SK-N-SH (cell line): ENCODE measurements around the gene RAD51B. TPM values are rescaled to one million over a fixed set of nuclear protein-coding genes. Genes with fewer than 3 reads are reported as not detected.

Experiments
- CTCF ChIA-PET: fragments of 300-600, 350-600 bp; formaldehyde crosslinking; extraction: SDS; loops from one replicate; lab custom pipeline; 2021; lab: Yijun Ruan, JAX
- POLR2A ChIA-PET: fragments of 350-600 bp; sonication (Branson Sonifier 250); formaldehyde crosslinking; extraction: SDS; loops from one replicate; lab custom pipeline; 2020; ENCODE audit warnings: antibody characterized with exemption, inconsistent platforms; lab: Yijun Ruan, JAX
- DNase-seq: peaks from one replicate; pipeline ENCODE4 v3.0.0; 2012
- H2AFZ ChIP-seq: fragments of 200-600 bp; sonication (generic); 2 replicates; pipeline ENCODE4 v1.8.1; 2016; ENCODE audit warnings: antibody characterized with exemption, mild to moderate bottlenecking, low read depth
- H3F3A ChIP-seq: fragments of 200-600 bp; sonication (generic); replicated peaks from 2 replicates; pipeline ENCODE3; 2016; ENCODE audit warnings: antibody characterized with exemption, mild to moderate bottlenecking; ENCODE audit not compliant: insufficient read depth
- H3K27ac ChIP-seq, 2 experiments: fragments of 200-500 bp in 1 of 2; fragments of 200-600 bp in 1 of 2; sonication (Bioruptor generic) in 1 of 2; sonication (generic), shearing (Covaris generic) in 1 of 2; 2 replicates each; pipeline versions ENCODE4 v1.5.1 to v1.6.1; 2014 to 2016; ENCODE audit warnings: low read depth in 2 of 2, inconsistent platforms in 1 of 2, low read length in 1 of 2, mild to moderate bottlenecking in 1 of 2, mixed read lengths in 1 of 2
- H3K27me3 ChIP-seq: fragments of 200-600 bp; sonication (generic), shearing (Covaris generic); 2 replicates; pipeline ENCODE4 v1.6.1; 2016; ENCODE audit warnings: mixed run types; ENCODE audit not compliant: insufficient read depth
- H3K36me3 ChIP-seq, 2 experiments: fragments of 200-500 bp in 1 of 2; fragments of 200-600 bp in 1 of 2; sonication (Bioruptor generic) in 1 of 2; sonication (generic) in 1 of 2; replicated peaks in 1 of 2; 2 replicates each; pipeline versions ENCODE3 to v1.5.1; 2014 to 2016; ENCODE audit warnings: low read length in 1 of 2, mild to moderate bottlenecking in 1 of 2; ENCODE audit not compliant: insufficient read depth in 2 of 2, control insufficient read depth in 1 of 2
- H3K4me1 ChIP-seq, 2 experiments: fragments of 200-500 bp in 1 of 2; fragments of 200-600 bp in 1 of 2; sonication (Bioruptor generic) in 1 of 2; sonication (generic), shearing (Covaris generic) in 1 of 2; 2 replicates each; pipeline versions ENCODE4 v1.5.1 to v1.6.1; 2014 to 2016; ENCODE audit warnings: low read depth in 1 of 2, low read length in 1 of 2, mixed run types in 1 of 2; ENCODE audit not compliant: insufficient read depth in 2 of 2, control insufficient read depth in 1 of 2
- H3K4me2 ChIP-seq: fragments of 200-600 bp; sonication (generic), shearing (Covaris generic); 2 replicates; pipeline ENCODE4 v1.6.1; 2017; ENCODE audit warnings: mixed run types
- H3K4me3 ChIP-seq, 2 experiments: fragments of 200-500 bp in 1 of 2; fragments of 200-600 bp in 1 of 2; sonication (Bioruptor generic) in 1 of 2; sonication (generic), shearing (Covaris generic) in 1 of 2; 2 replicates each; pipeline versions ENCODE4 v1.5.1 to v1.8.1; 2014 to 2016; ENCODE audit warnings: low read depth in 2 of 2, inconsistent platforms in 1 of 2, low read length in 1 of 2, mild to moderate bottlenecking in 1 of 2, mixed read lengths in 1 of 2, moderate library complexity in 1 of 2
- H3K79me2 ChIP-seq: fragments of 200-600 bp; sonication (generic); 2 replicates; pipeline ENCODE4 v1.8.1; 2017; ENCODE audit warnings: mild to moderate bottlenecking; ENCODE audit not compliant: insufficient read depth
- H3K9ac ChIP-seq: fragments of 200-600 bp; sonication (generic); 2 replicates; pipeline ENCODE4 v1.6.1; 2017; ENCODE audit warnings: mixed run types
- H3K9me2 ChIP-seq: fragments of 200-600 bp; sonication (generic); 2 replicates; pipeline ENCODE4 v1.6.1; 2017; ENCODE audit warnings: mixed run types
- H3K9me3 ChIP-seq: fragments of 200-600 bp; sonication (generic); 2 replicates; pipeline ENCODE4 v1.6.1; 2017; ENCODE audit warnings: mixed run types, mild to moderate bottlenecking, moderate library complexity
- H4K20me1 ChIP-seq: fragments of 200-600 bp; sonication (generic); 2 replicates; pipeline ENCODE4 v1.6.1; 2017; ENCODE audit warnings: mild to moderate bottlenecking, mixed run types; ENCODE audit not compliant: insufficient read depth
- CHD2 ChIP-seq: fragments of 150-350 bp; IDR thresholded peaks from 2 replicates; pipeline ENCODE4 v1.6.1; 2018; ENCODE audit warnings: low read length; ENCODE audit not compliant: partially characterized antibody
- ELF1 ChIP-seq: IDR thresholded peaks from 2 replicates; pipeline ENCODE4 v1.4.0; 2012
- EP300 ChIP-seq, 2 experiments: IDR thresholded peaks; 2 replicates each; pipeline versions ENCODE4 v1.4.0 to v1.6.1; 2012; ENCODE audit warnings: borderline replicate concordance in 1 of 2, low read depth in 1 of 2, low read length in 1 of 2
- EZH2phosphoT487 ChIP-seq: fragments of 200-600 bp; sonication (generic); IDR thresholded peaks from 2 replicates; pipeline ENCODE4 v1.6.1; 2017; ENCODE audit warnings: low read depth, mixed run types, mild to moderate bottlenecking, antibody characterized with exemption, moderate library complexity, borderline replicate concordance
- FOSL2 ChIP-seq: IDR thresholded peaks from 2 replicates; pipeline ENCODE4 v1.4.0; 2012; ENCODE audit warnings: low read depth, mild to moderate bottlenecking, moderate library complexity, borderline replicate concordance
- FOXJ3 ChIP-seq: sonication (generic); formaldehyde crosslinking; IDR thresholded peaks from 2 replicates; pipeline ENCODE4 v1.5.1; 2020; ENCODE audit warnings: mild to moderate bottlenecking, missing genetic modification reagents
- FOXM1 ChIP-seq: IDR thresholded peaks from 2 replicates; pipeline ENCODE4 v1.4.0; 2012; ENCODE audit warnings: low read depth, mild to moderate bottlenecking
- GABPA ChIP-seq: IDR thresholded peaks from 2 replicates; pipeline ENCODE4 v1.4.0; 2012; ENCODE audit warnings: low read depth, mild to moderate bottlenecking
- GATA2 ChIP-seq: sonication (generic); formaldehyde crosslinking; IDR thresholded peaks from 2 replicates; pipeline ENCODE4 v1.5.0; 2020; ENCODE audit warnings: mild to moderate bottlenecking, missing genetic modification reagents
- MXI1 ChIP-seq: IDR thresholded peaks from 2 replicates; pipeline ENCODE4 v1.6.1; 2012; ENCODE audit warnings: mild to moderate bottlenecking, low read depth, low read length, improper control_type of control experiment
- NFIC ChIP-seq: IDR thresholded peaks from 2 replicates; pipeline ENCODE4 v1.4.0; 2012; ENCODE audit warnings: borderline replicate concordance
- NRF1 ChIP-seq: IDR thresholded peaks from 2 replicates; pipeline ENCODE4 v1.6.1; 2012; ENCODE audit warnings: low read depth, mild to moderate bottlenecking, low read length
- POLR2AphosphoS5 ChIP-seq: IDR thresholded peaks from 2 replicates; pipeline ENCODE4 v1.6.1; 2012; ENCODE audit warnings: low read depth, low read length
- RCOR1 ChIP-seq: fragments of 150-350 bp; IDR thresholded peaks from 2 replicates; pipeline ENCODE4 v1.6.1; 2017; ENCODE audit warnings: antibody characterized with exemption, low read length
- RFX5 ChIP-seq: IDR thresholded peaks from 2 replicates; pipeline ENCODE4 v1.6.1; 2012; ENCODE audit warnings: mild to moderate bottlenecking, improper control_type of control experiment, low read length
- TAF1 ChIP-seq: IDR thresholded peaks from 2 replicates; pipeline ENCODE4 v1.6.1; 2012; ENCODE audit warnings: low read depth, mild to moderate bottlenecking, low read length, moderate library complexity, borderline replicate concordance
- TCF12 ChIP-seq: IDR thresholded peaks from 2 replicates; pipeline ENCODE4 v1.4.0; 2012
- WGBS: methylation state at CpG from one replicate; pipeline ENCODE4 v1.1.6; 2017; ENCODE audit warnings: low lambda C conversion rate; 5-methylcytosine and 5-hydroxymethylcytosine counted together
- polyA plus RNA-seq, 3 experiments: library from polyadenylated mRNA; depleted of rRNA; stranded (reverse); fragments of >200 nt; gene quantifications; 2 replicates each; pipeline ENCODE4 v1.2.3, GENCODE V29; 2012
- TF ChIP-seq, protein P1 (sequence below): fragments of 150-350 bp; IDR thresholded peaks from 2 replicates; pipeline ENCODE4 v1.6.1; 2016; ENCODE audit warnings: mild to moderate bottlenecking, low read depth, low read length
- TF ChIP-seq, protein P2 (sequence below): IDR thresholded peaks from 2 replicates; pipeline ENCODE4 v1.4.0; 2012; ENCODE audit warnings: low read depth
- TF ChIP-seq, protein P3 (sequence below): IDR thresholded peaks from 2 replicates; pipeline ENCODE4 v1.4.0; 2012; ENCODE audit warnings: low read depth, borderline replicate concordance

Gene RAD51B
- polyA plus RNA-seq, 1 of the 3 experiments (the other 2 are of a cell fraction), result 6.0 TPM

DNA sequence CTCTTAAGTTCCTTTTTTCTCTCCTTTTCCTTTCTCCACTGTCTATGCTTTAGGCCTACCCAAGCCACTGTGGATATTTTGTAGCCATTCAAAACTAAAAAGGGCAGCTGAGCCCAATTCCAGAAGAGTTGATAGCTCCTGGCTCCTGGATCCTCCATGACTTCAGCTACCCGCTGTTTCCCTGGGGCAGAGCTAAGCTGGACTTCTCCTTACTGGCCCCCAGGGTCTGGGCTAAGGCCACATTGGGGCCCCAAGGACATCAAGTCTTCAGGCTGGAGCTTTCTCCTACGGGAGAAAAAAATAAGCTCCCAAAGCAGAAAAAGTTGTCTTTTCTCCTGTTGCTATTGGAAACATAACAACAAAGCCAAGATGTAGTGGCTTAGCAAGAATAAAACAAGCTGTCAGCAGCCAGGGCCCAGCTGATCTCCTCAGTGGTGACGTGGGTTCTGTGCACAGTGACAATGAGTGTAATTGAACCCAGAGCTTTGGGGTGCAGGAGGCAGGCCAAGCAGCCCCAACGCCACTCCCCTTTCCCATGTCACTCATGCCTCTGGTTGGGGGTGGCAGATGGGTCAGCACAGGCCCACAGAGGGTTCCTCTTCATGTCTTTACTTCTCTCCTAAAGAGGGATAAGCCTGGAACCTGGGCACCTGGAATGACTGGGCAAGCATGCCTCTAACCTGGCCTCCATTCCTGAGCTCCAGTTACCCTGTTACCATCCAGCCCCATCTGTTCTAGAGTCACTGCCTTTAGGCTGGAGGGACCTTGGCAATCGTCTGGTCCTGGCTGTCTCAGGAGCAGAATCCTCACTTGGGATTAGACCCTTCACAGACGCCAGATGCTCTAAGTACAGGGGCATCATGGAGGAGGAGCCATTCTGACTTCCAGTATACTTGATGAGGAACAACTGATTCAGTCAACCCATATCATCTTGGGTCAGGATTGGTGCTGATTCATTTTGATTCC, 802.1 kb downstream of the RAD51B start (continued):
- TF ChIP-seq RCOR1 (no peak), TCF12 (no peak), RFX5 (no peak), TAF1 (no peak), MXI1 (no peak)

DNA sequence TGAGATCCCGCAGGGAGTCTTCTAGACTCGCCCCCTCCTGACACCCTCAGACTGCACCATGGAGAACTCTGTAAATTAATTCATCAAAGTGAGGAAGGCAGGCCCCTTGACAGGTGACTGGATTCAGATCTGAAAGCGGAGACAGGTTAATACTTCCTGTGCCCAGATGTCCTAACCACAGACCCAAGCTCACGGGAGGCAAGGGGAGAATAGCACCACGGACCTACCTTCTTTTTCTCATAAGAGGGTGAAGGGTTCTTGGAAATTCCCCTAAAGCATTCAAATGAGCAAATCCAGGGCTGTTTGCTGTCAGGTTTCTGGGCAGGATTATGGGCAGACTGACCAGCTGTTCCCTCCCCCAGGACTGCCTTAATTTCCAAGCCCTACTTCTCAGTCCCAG, 803.3 kb downstream of the RAD51B start:
- TF ChIP-seq NFIC (no peak), ELF1 (no peak), NRF1 (no peak), FOSL2 (no peak), FOXM1 (no peak), POLR2AphosphoS5 (no peak), RFX5 (no peak), RCOR1 (no peak), TCF12 (no peak), CHD2 (no peak), GABPA (no peak), EP300 (IDR thresholded peaks at IDR 0.05; ENCODE audit: borderline replicate concordance in 1 of 2, low read depth in 1 of 2, low read length in 1 of 2) (no peak), FOXJ3 (CRISPR knock-in tag) (no peak), MXI1 (no peak), TAF1 (no peak), GATA2 (CRISPR knock-in tag) (no peak), EZH2phosphoT487 (no peak)
- TF ChIP-seq, protein P1, sequence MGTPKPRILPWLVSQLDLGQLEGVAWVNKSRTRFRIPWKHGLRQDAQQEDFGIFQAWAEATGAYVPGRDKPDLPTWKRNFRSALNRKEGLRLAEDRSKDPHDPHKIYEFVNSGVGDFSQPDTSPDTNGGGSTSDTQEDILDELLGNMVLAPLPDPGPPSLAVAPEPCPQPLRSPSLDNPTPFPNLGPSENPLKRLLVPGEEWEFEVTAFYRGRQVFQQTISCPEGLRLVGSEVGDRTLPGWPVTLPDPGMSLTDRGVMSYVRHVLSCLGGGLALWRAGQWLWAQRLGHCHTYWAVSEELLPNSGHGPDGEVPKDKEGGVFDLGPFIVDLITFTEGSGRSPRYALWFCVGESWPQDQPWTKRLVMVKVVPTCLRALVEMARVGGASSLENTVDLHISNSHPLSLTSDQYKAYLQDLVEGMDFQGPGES, result no peak
- TF ChIP-seq, protein P2, sequence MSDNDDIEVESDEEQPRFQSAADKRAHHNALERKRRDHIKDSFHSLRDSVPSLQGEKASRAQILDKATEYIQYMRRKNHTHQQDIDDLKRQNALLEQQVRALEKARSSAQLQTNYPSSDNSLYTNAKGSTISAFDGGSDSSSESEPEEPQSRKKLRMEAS, result no peak
- TF ChIP-seq, protein P3, sequence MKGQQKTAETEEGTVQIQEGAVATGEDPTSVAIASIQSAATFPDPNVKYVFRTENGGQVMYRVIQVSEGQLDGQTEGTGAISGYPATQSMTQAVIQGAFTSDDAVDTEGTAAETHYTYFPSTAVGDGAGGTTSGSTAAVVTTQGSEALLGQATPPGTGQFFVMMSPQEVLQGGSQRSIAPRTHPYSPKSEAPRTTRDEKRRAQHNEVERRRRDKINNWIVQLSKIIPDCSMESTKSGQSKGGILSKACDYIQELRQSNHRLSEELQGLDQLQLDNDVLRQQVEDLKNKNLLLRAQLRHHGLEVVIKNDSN, result no peak
- ChIA-PET CTCF (no interaction called here), POLR2A (no interaction called here)
- H4K20me1 ChIP-seq, result no peaks in the 10 kb centered on the region
- no peaks in the 10 kb centered on the region for H3K27me3 ChIP-seq
- H3K4me1 ChIP-seq, result no peaks in the 10 kb centered on the region
- H3K4me3 ChIP-seq, result no peak overlapping the region
- H3K9ac ChIP-seq, result no peak overlapping the region
- H3K79me2 ChIP-seq, result no peaks in the 10 kb centered on the region
- 67% methylated on average over 5 of the region's 5 CpGs for WGBS
- H3K9me2 ChIP-seq, result no peaks in the 10 kb centered on the region
- H2AFZ ChIP-seq, result no peak overlapping the region
- no peaks in the 10 kb centered on the region for H3K9me3 ChIP-seq
- no peaks in the 10 kb centered on the region for H3K36me3 ChIP-seq
- no peak overlapping the region for H3K4me2 ChIP-seq
- no peak overlapping the region for H3K27ac ChIP-seq
- H3F3A ChIP-seq, result no peaks in the 10 kb centered on the region
- DNase-seq, result no peak
